ENCODE measurements around the gene ZNF672. TPM values are rescaled to one million over a fixed set of nuclear protein-coding genes. Genes with fewer than 3 reads are reported as not detected.

The ZNF672 gene
- total and polyA plus RNA-seq, 2 of the 13 experiments (the other 11 are each of a cell fraction or from before 2014, with no cell fraction given), result 17.2 to 22.9 TPM

GRCh38 chr1:248858891-248859889 is 21.2 kb downstream of the ZNF672 start, which contains the start of gene ZNF692 (continued):
- TF ChIP-seq YY1 (IDR thresholded peaks at IDR 0.05; ENCODE audit: insufficient read depth, insufficient replicate concordance, low read depth, low read length) (peak; percentile 55), NFYB (CRISPR knock-in tag; IDR thresholded peaks at IDR 0.05) (no peak), ZNF790 (CRISPR knock-in tag; IDR thresholded peaks at IDR 0.05; ENCODE audit: borderline replicate concordance) (no peak; the same call in 1 of the 2 replicates), NCOA5 (CRISPR knock-in tag; IDR thresholded peaks at IDR 0.05) (no peak), MTERF4 (CRISPR knock-in tag; IDR thresholded peaks at IDR 0.05) (no peak), ZFP90 (CRISPR knock-in tag; IDR thresholded peaks at IDR 0.05; ENCODE audit: borderline replicate concordance) (peak; percentile 57; the same call in 1 of the 2 replicates), TP53 (CRISPR knock-in tag; conservative IDR thresholded peaks at IDR 0.05) (no peak), PREB (CRISPR knock-in tag; IDR thresholded peaks at IDR 0.05) (no peak), AGO1 (IDR thresholded peaks at IDR 0.05; ENCODE audit: low read depth, low read length, poor library complexity, severe bottlenecking) (no peak), ZNF800 (CRISPR knock-in tag; IDR thresholded peaks at IDR 0.05) (peak; percentile 78), HCFC1 (IDR thresholded peaks at IDR 0.05; ENCODE audit: low read depth, low read length) (no peak; the same call in 1 of the 2 replicates), REPIN1 (CRISPR knock-in tag; IDR thresholded peaks at IDR 0.05; ENCODE audit: borderline replicate concordance, low read depth) (peak; percentile 81; the same call in 1 of the 2 replicates), ZKSCAN8 (CRISPR knock-in tag; IDR thresholded peaks at IDR 0.05; ENCODE audit: borderline replicate concordance) (no peak), MAZ (IDR thresholded peaks at IDR 0.05; ENCODE audit: borderline replicate concordance, low read depth, low read length) (peak; percentile 75), MAZ (CRISPR knock-in tag; IDR thresholded peaks at IDR 0.05; ENCODE audit: low read depth) (peak; percentile 66), LCORL (IDR thresholded peaks at IDR 0.05) (no peak), LCORL (CRISPR knock-in tag; IDR thresholded peaks at IDR 0.05) (peak; percentile 38; the same call in 1 of the 2 replicates), ZBTB3 (CRISPR knock-in tag; IDR thresholded peaks at IDR 0.05; ENCODE audit: borderline replicate concordance, low read depth) (0 out of 2 replicates have a peak, but pooled peaks have one; percentile 50), USF2 (IDR thresholded peaks at IDR 0.05; ENCODE audit: low read depth, low read length) (no peak), USF2 (CRISPR knock-in tag; IDR thresholded peaks at IDR 0.05; ENCODE audit: borderline replicate concordance) (no peak), HOXA5 (CRISPR knock-in tag; IDR thresholded peaks at IDR 0.05) (peak; percentile 85; the same call in 1 of the 2 replicates), ATM (IDR thresholded peaks at IDR 0.05; ENCODE audit: borderline replicate concordance) (no peak), GTF3A (CRISPR knock-in tag; conservative IDR thresholded peaks at IDR 0.05) (no peak)

Measured in HepG2 (cell line).